Measurements from ENCODE around the gene RBPJL.

The RBPJL gene

GRCh38 chr20:45306431-45306982, at the start of gene RBPJL:
RBPJL (plus strand) TSS chr20:45306840; CDS start chr20:45306923, 83 bp downstream.
- DNase-seq, result no peak

GRCh38 chr20:45257161-45257560, 49.5 kb upstream of the RBPJL start:
- DNase-seq, result no peak

- DNase-seq, result no peak
These were observed 48.9 kb upstream of the RBPJL start for GRCh38 chr20:45257711-45258110.

- no peak for DNase-seq
These were observed 48.4 kb upstream of the RBPJL start for GRCh38 chr20:45258259-45258658.

- DNase-seq, result no peak
These were observed 48.0 kb upstream of the RBPJL start for GRCh38 chr20:45258664-45259063.

GRCh38 chr20:45263556-45264266, 42.9 kb upstream of the RBPJL start:
- DNase-seq, result no peak

- no peak for DNase-seq
These were observed 39.7 kb upstream of the RBPJL start for GRCh38 chr20:45266977-45267376.

GRCh38 chr20:45268531-45268930, 38.1 kb upstream of the RBPJL start:
- no peak for DNase-seq

- no peak for DNase-seq
These were observed 37.6 kb upstream of the RBPJL start for GRCh38 chr20:45269056-45269455.

- DNase-seq, result no peak
These were observed 36.8 kb upstream of the RBPJL start for GRCh38 chr20:45269754-45270270.

GRCh38 chr20:45275338-45275737, 31.3 kb upstream of the RBPJL start:
- no peak for DNase-seq

- DNase-seq, result no peak
These were observed 26.6 kb upstream of the RBPJL start for GRCh38 chr20:45279992-45280391.

- DNase-seq, result no peak
These were observed 23.7 kb upstream of the RBPJL start for GRCh38 chr20:45282700-45283550.

- DNase-seq, result no peak
These were observed 23.0 kb upstream of the RBPJL start for GRCh38 chr20:45283551-45284057.

GRCh38 chr20:45288376-45288775, 18.3 kb upstream of the RBPJL start:
- DNase-seq, result no peak

- no peak for DNase-seq
These were observed 17.8 kb upstream of the RBPJL start for GRCh38 chr20:45288860-45289259.

GRCh38 chr20:45289942-45290676, 16.5 kb upstream of the RBPJL start:
- no peak for DNase-seq

GRCh38 chr20:45290677-45291355, 15.8 kb upstream of the RBPJL start:
- peak; percentile 81 for DNase-seq

GRCh38 chr20:45291526-45291925, 15.1 kb upstream of the RBPJL start:
- no peak for DNase-seq

GRCh38 chr20:45292343-45292742, 14.3 kb upstream of the RBPJL start:
- DNase-seq, result no peak

GRCh38 chr20:45293041-45294002, 13.3 kb upstream of the RBPJL start:
- peak; percentile 79 for DNase-seq

Data from left hindlimb (tissue), 1 donor.